ENCODE results near the gene MIEF2.

The MIEF2 gene

DNA sequence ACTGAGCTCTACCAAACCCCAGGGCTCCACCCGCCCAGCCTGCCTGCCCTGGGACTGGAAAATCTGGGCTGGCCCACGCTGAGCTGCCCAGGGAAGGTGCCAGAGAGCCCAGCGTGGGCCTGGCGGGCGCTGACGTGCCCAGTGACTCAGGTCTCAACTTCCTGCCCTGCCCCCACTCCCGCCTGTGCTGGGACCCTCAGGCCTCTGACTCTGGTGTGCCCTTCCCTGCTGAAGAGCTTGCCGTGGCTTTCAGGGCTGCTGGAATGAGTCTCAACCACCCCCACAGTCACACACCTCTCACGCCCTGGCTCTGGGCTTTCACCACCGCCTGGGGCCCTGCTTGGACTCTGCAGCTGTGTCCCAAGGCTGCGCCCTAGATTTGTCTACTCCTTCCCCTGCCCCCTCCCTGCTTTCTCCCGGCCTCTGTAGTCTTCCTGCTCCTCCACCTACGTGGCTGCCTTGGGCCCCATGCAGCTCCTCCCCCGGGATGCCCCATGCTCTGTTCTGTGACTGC lies 24.7 kb upstream of the MIEF2 start:
- H3K4me1 ChIP-seq (ENCODE audit: insufficient read depth, low read length, severe bottlenecking): no peaks in the 10 kb centered on the region
- no peaks in the 10 kb centered on the region for H3K79me2 ChIP-seq (ENCODE audit: insufficient read depth, low read length)
- no peak overlapping the region for H3K27ac ChIP-seq (ENCODE audit: low read depth, low read length, poor library complexity, severe bottlenecking)
- H3K9me2 ChIP-seq (ENCODE audit: low read depth, low read length): no peaks in the 10 kb centered on the region
- H3K4me3 ChIP-seq (ENCODE audit: low read depth, low read length, poor library complexity, severe bottlenecking): no peak overlapping the region
- H2AFZ ChIP-seq (ENCODE audit: low read length): no peak overlapping the region
- H3K36me3 ChIP-seq (ENCODE audit: insufficient read depth, low read length): no peaks in the 10 kb centered on the region; the same call in 1 of the 2 replicates
- no peaks in the 10 kb centered on the region for H3K27me3 ChIP-seq (ENCODE audit: insufficient read depth, low read length)
- H3K9me3 ChIP-seq (ENCODE audit: low read length): no peaks in the 10 kb centered on the region
- no peaks in the 10 kb centered on the region for H3F3A ChIP-seq (ENCODE audit: insufficient read depth, low read length)
- H4K20me1 ChIP-seq (ENCODE audit: insufficient read depth, low read length): no peaks in the 10 kb centered on the region
- H3K4me2 ChIP-seq (ENCODE audit: low read length): no peak overlapping the region
- TF ChIP-seq, protein P1, sequence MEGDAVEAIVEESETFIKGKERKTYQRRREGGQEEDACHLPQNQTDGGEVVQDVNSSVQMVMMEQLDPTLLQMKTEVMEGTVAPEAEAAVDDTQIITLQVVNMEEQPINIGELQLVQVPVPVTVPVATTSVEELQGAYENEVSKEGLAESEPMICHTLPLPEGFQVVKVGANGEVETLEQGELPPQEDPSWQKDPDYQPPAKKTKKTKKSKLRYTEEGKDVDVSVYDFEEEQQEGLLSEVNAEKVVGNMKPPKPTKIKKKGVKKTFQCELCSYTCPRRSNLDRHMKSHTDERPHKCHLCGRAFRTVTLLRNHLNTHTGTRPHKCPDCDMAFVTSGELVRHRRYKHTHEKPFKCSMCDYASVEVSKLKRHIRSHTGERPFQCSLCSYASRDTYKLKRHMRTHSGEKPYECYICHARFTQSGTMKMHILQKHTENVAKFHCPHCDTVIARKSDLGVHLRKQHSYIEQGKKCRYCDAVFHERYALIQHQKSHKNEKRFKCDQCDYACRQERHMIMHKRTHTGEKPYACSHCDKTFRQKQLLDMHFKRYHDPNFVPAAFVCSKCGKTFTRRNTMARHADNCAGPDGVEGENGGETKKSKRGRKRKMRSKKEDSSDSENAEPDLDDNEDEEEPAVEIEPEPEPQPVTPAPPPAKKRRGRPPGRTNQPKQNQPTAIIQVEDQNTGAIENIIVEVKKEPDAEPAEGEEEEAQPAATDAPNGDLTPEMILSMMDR (IDR thresholded peaks at IDR 0.05; ENCODE audit: low read length): no peak
- no peak for TF ChIP-seq EZH2 (IDR thresholded peaks at IDR 0.05; ENCODE audit: borderline replicate concordance, low read length)
- H3K9ac ChIP-seq (ENCODE audit: low read length): no peak overlapping the region

DNA sequence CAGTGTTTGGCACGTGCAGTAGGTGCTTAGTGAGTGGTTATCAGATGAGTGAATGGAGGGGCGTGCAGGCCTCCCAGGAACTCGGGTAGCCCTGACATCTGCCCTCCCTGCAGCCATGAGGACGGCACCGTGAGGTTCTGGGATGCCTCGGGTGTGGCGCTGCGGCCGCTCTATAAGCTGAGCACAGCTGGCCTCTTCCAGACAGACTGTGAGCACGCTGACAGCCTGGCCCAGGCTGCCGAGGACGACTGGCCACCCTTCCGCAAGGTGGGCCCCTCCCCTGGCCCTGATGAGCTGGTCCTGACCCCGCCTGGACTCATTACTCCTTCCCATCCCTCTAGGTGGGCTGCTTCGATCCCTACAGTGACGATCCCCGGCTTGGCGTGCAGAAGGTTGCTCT lies 24.0 kb upstream of the MIEF2 start:
- Histone ChIP-seq H3K4me1 (ENCODE audit: insufficient read depth, low read length, severe bottlenecking) (no peaks in the 10 kb centered on the region), H3K9me2 (ENCODE audit: low read depth, low read length) (no peaks in the 10 kb centered on the region), H3K4me3 (ENCODE audit: low read depth, low read length, poor library complexity, severe bottlenecking) (no peak overlapping the region), H3K79me2 (ENCODE audit: insufficient read depth, low read length) (no peaks in the 10 kb centered on the region), H2AFZ (ENCODE audit: low read length) (no peak overlapping the region), H3K27me3 (ENCODE audit: insufficient read depth, low read length) (no peaks in the 10 kb centered on the region), H4K20me1 (ENCODE audit: insufficient read depth, low read length) (no peaks in the 10 kb centered on the region), H3K9me3 (ENCODE audit: low read length) (no peaks in the 10 kb centered on the region), H3K27ac (ENCODE audit: low read depth, low read length, poor library complexity, severe bottlenecking) (no peak overlapping the region), H3K9ac (ENCODE audit: low read length) (no peak overlapping the region), H3K4me2 (ENCODE audit: low read length) (no peak overlapping the region), H3K36me3 (ENCODE audit: insufficient read depth, low read length) (no peaks in the 10 kb centered on the region; the same call in 1 of the 2 replicates), H3F3A (ENCODE audit: insufficient read depth, low read length) (no peaks in the 10 kb centered on the region)
- TF ChIP-seq, protein P1 (IDR thresholded peaks at IDR 0.05; ENCODE audit: low read length): no peak
- no peak for TF ChIP-seq EZH2 (IDR thresholded peaks at IDR 0.05; ENCODE audit: borderline replicate concordance, low read length)

GRCh38 chr17:18237461-18237860 lies 23.0 kb upstream of the MIEF2 start:
- no peak overlapping the region for H3K27ac ChIP-seq (ENCODE audit: low read depth, low read length, poor library complexity, severe bottlenecking)
- H3K27me3 ChIP-seq (ENCODE audit: insufficient read depth, low read length): no peaks in the 10 kb centered on the region
- H2AFZ ChIP-seq (ENCODE audit: low read length): no peak overlapping the region
- no peak for TF ChIP-seq EZH2 (IDR thresholded peaks at IDR 0.05; ENCODE audit: borderline replicate concordance, low read length)
- TF ChIP-seq, protein P1 (IDR thresholded peaks at IDR 0.05; ENCODE audit: low read length): no peak
- H3K9me2 ChIP-seq (ENCODE audit: low read depth, low read length): no peaks in the 10 kb centered on the region
- no peak overlapping the region for H3K4me2 ChIP-seq (ENCODE audit: low read length)
- H3K9me3 ChIP-seq (ENCODE audit: low read length): no peaks in the 10 kb centered on the region
- no peak overlapping the region for H3K4me3 ChIP-seq (ENCODE audit: low read depth, low read length, poor library complexity, severe bottlenecking)
- no peak overlapping the region for H3K9ac ChIP-seq (ENCODE audit: low read length)
- H3K36me3 ChIP-seq (ENCODE audit: insufficient read depth, low read length): no peaks in the 10 kb centered on the region; the same call in 1 of the 2 replicates
- H3K79me2 ChIP-seq (ENCODE audit: insufficient read depth, low read length): no peaks in the 10 kb centered on the region
- H4K20me1 ChIP-seq (ENCODE audit: insufficient read depth, low read length): no peaks in the 10 kb centered on the region
- H3F3A ChIP-seq (ENCODE audit: insufficient read depth, low read length): no peaks in the 10 kb centered on the region
- no peaks in the 10 kb centered on the region for H3K4me1 ChIP-seq (ENCODE audit: insufficient read depth, low read length, severe bottlenecking)

All from OCI-LY1 (cell line).